ENCODE results near the gene PROX1.

DNA sequence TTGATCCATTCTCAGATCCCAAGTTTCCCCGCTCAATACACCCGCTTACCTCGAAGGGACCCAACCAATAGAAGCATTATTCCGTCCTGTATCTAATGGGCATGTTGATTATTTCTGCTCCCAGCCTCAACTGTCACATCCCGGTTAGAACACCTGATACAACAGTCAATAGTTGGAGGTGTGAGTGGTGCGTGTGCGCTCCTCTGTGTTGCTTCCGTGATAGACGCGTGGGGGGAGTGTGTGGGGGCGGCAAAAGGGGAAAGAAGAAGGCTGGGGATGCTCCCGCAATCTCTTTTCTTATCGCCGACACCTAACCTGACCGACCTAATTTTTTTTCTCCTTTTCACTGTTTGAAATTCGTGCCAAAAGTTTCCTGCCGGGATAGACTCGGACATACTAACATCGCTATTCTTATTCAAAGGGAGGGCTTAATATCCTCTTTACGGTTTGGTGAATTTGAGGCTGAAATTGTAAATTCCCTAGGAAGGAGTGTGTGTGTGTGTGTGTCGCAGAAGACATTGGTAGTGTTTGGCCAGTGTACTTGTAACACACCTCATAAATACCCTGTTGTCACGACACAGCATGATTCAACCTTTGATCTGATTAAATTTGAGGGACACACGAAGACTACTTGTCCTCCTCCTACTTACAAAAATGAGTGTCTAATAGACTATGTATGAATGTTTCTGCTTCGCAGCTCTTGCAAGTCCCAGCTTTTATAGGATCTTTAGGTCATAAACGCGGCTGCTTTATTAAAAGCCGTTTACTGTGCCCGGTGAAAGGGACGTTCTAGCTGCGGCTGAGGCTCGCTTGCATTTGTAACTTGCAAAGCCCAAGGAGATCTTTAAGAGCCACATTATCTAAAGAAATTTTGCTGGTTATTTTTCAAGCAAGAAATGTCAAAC is 1.5 kb upstream of the PROX1 start:
- TF ChIP-seq, protein P1, sequence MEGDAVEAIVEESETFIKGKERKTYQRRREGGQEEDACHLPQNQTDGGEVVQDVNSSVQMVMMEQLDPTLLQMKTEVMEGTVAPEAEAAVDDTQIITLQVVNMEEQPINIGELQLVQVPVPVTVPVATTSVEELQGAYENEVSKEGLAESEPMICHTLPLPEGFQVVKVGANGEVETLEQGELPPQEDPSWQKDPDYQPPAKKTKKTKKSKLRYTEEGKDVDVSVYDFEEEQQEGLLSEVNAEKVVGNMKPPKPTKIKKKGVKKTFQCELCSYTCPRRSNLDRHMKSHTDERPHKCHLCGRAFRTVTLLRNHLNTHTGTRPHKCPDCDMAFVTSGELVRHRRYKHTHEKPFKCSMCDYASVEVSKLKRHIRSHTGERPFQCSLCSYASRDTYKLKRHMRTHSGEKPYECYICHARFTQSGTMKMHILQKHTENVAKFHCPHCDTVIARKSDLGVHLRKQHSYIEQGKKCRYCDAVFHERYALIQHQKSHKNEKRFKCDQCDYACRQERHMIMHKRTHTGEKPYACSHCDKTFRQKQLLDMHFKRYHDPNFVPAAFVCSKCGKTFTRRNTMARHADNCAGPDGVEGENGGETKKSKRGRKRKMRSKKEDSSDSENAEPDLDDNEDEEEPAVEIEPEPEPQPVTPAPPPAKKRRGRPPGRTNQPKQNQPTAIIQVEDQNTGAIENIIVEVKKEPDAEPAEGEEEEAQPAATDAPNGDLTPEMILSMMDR (IDR thresholded peaks at IDR 0.05), result no peak
- no peak for TF ChIP-seq POLR2AphosphoS5 (IDR thresholded peaks at IDR 0.05)
- TF ChIP-seq POLR2A (IDR thresholded peaks at IDR 0.05), result no peak
- no peak for TF ChIP-seq EP300 (IDR thresholded peaks at IDR 0.05)
